Lung (tissue), 12 donors: ENCODE data around the gene CDC27. TPM values are rescaled to one million over a fixed set of nuclear protein-coding genes. Genes with fewer than 3 reads are reported as not detected.
"Not testable (repeated sequence)": the region's sequence is repeated elsewhere in the genome, so short reads cannot be mapped to it uniquely, and the experiment has no call there.

ENCODE experiments used
- ATAC-seq: fragments of 200-7000 bp; cut with Tn5 transposase; one replicate; pipeline ENCODE4 v1.9.1; 2020; ENCODE audit warnings: moderate number of reproducible peaks; ENCODE audit not compliant: insufficient read depth, low FRiP score
- DNase-seq, 3 donors: peaks; one replicate each; pipeline ENCODE4 v3.0.0-alpha.2; 2013 to 2017
- H3K27ac ChIP-seq, 2 donors: one replicate each; pipeline ENCODE4 v1.5.1; 2013; ENCODE audit warnings: mild to moderate bottlenecking in 2 of 2, moderate library complexity in 2 of 2, control low read depth in 1 of 2, inconsistent platforms in 1 of 2, low read depth in 1 of 2, low read length in 1 of 2
- H3K27me3 ChIP-seq, 3 donors: one replicate each; pipeline ENCODE4 v1.5.1; 2013; ENCODE audit warnings: low read length in 2 of 3; ENCODE audit not compliant: control insufficient read depth in 3 of 3, insufficient read depth in 3 of 3
- H3K36me3 ChIP-seq, 4 donors: one replicate each; pipeline ENCODE4 v1.5.1; 2013; ENCODE audit warnings: low read length in 4 of 4, mild to moderate bottlenecking in 1 of 4, moderate library complexity in 1 of 4; ENCODE audit not compliant: control insufficient read depth in 4 of 4, insufficient read depth in 4 of 4
- H3K4me1 ChIP-seq, 5 donors: one replicate each; pipeline ENCODE4 v1.5.1; 2013; ENCODE audit warnings: low read length in 5 of 5, mild to moderate bottlenecking in 2 of 5, moderate library complexity in 1 of 5; ENCODE audit not compliant: control insufficient read depth in 5 of 5, insufficient read depth in 5 of 5
- H3K4me3 ChIP-seq: one replicate; pipeline ENCODE4 v1.5.1; 2013; ENCODE audit warnings: mild to moderate bottlenecking, control low read depth, moderate library complexity
- H3K9ac ChIP-seq, 2 donors: one replicate each; pipeline ENCODE4 v1.5.1; 2013; ENCODE audit warnings: low read length in 2 of 2, control low read depth in 1 of 2; ENCODE audit not compliant: insufficient read depth in 1 of 2
- H3K9me3 ChIP-seq, 4 donors: one replicate each; pipeline ENCODE4 v1.5.1; 2013; ENCODE audit warnings: low read length in 3 of 4, mild to moderate bottlenecking in 1 of 4, moderate library complexity in 1 of 4; ENCODE audit not compliant: control insufficient read depth in 4 of 4, insufficient read depth in 3 of 4
- CTCF ChIP-seq: IDR thresholded peaks from 2 replicates; pipeline ENCODE4 v1.5.1; 2012; ENCODE audit warnings: mild to moderate bottlenecking; ENCODE audit errors: control extremely low read depth, extremely low read depth
- WGBS, 2 donors: extraction: QIAGEN DNeasy Blood & Tissue Kit; methylation state at CpG; one replicate each; pipeline ENCODE4 v1.1.7; 2013; 5-methylcytosine and 5-hydroxymethylcytosine counted together
- polyA plus RNA-seq, 2 donors: library from polyadenylated mRNA; stranded (reverse); fragments of 200-250 nt; gene quantifications; one replicate each; pipeline ENCODE4 v1.2.1, GENCODE V29; 2013
- total RNA-seq, 2 donors: library from RNA; depleted of rRNA in 1 of 2; stranded (reverse); fragments of >200 nt in 1 of 2; gene quantifications; one replicate each; pipeline ENCODE4 v1.2.1, GENCODE V29; 2014 to 2021
- donor health status: control.
- donor health status: control.
- donor health status: Bipolar disorder and iron deficiency.
- donor health status: healthy.
- donor health status: DM: yes; HTN: yes; CAD: no.

The CDC27 gene
- total and polyA plus RNA-seq, 4 donors, result 13.6 to 74.1 (median 46.1) TPM

- no peaks in the 10 kb centered on the region for H3K9me3 ChIP-seq
- H3K36me3 ChIP-seq, result peaks cover 9 to 27% (median 14%) of the 10 kb centered on the region in 4 donors
- no peak overlapping the region for H3K27ac ChIP-seq
- H3K27me3 ChIP-seq, result no peaks in the 10 kb centered on the region
- DNase-seq, result no peak
- ATAC-seq, result no peak
- TF ChIP-seq CTCF, result no peak
- WGBS, 2 donors, result 97 to 98% methylated on average over 3 of the region's 3 CpGs
- H3K9ac ChIP-seq, result no peak overlapping the region
- no peaks in the 10 kb centered on the region for H3K4me1 ChIP-seq
- H3K4me3 ChIP-seq, result no peak overlapping the region
Measured at GRCh38 chr17:47131761-47132160, 57.3 kb downstream of the CDC27 start.

- H3K4me1 ChIP-seq, H3K9me3 ChIP-seq, H3K27me3 ChIP-seq, ATAC-seq, H3K4me3 ChIP-seq, DNase-seq, H3K9ac ChIP-seq, H3K27ac ChIP-seq: not testable (repeated sequence)
- WGBS, 2 donors, result 94 to 96% methylated on average over 3 of the region's 3 CpGs
- peaks cover 9 to 24% (median 20%) of the 10 kb centered on the region in 4 donors for H3K36me3 ChIP-seq
Measured at GRCh38 chr17:47126835-47127234, 62.3 kb downstream of the CDC27 start.

GRCh38 chr17:47123262-47123661 is 65.8 kb downstream of the CDC27 start:
- WGBS, 2 donors, result 87 to 98% methylated on average over 2 of the region's 2 CpGs

GRCh38 chr17:47120521-47121095 is 68.5 kb downstream of the CDC27 start:
- Histone ChIP-seq H3K36me3 (peaks cover 7 to 15% (median 13%) of the 10 kb centered on the region in 4 donors), H3K4me1 (no peaks in the 10 kb centered on the region), H3K9me3 (no peaks in the 10 kb centered on the region), H3K27me3 (no peaks in the 10 kb centered on the region), H3K9ac (no peak overlapping the region), H3K4me3 (no peak overlapping the region), H3K27ac (no peak overlapping the region)
- no peak for TF ChIP-seq CTCF
- DNase-seq (no peak), ATAC-seq (no peak)
- 94 to 97% methylated on average over 5 of the region's 5 CpGs for WGBS, 2 donors

More at GRCh38 chr17:47123262-47123661, 65.8 kb downstream of the CDC27 start:
- H3K9me3 ChIP-seq, H3K27ac ChIP-seq, DNase-seq, ATAC-seq, H3K9ac ChIP-seq, H3K4me3 ChIP-seq, H3K27me3 ChIP-seq, H3K4me1 ChIP-seq: not testable (repeated sequence)
- peaks cover 11 to 29% (median 21%) of the 10 kb centered on the region in 4 donors for H3K36me3 ChIP-seq
